GM21515 (cell line): ENCODE data around the gene CALY.
A peak's percentile ranks its signal among the peaks of the same experiment; 100 is the strongest.

Source experiments
- ATAC-seq: cut with Tn5 transposase; IDR thresholded peaks from one replicate; pipeline ENCODE4 v1.9.1; 2021; ENCODE audit not compliant: unreplicated experiment

CALY gene

GRCh38 chr10:133292919-133293809 is 43.5 kb downstream of the CALY start:
- ATAC-seq = no peak

DNA sequence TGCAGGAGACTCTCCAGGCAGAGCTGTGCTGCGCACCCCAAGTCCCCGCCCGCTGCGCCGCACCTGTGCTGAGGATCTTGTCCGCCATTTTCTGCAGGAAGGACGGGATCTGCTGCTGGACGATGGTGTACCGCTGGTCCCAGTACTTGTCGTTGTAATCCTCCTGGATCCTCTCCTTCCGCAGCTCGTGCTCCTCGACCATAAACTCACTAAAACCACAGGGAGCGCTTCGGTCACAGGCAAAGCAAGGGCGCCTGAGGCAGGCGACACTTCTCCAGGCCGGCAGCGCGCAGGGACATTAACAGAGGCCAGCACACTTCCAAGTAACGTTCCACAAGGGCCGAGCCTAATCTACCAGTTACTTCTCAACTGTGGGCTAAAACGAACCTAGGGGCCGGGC is 46.9 kb downstream of the CALY start:
- ATAC-seq = no peak

GRCh38 chr10:133287832-133288500 is 48.7 kb downstream of the CALY start:
- no peak for ATAC-seq

DNA sequence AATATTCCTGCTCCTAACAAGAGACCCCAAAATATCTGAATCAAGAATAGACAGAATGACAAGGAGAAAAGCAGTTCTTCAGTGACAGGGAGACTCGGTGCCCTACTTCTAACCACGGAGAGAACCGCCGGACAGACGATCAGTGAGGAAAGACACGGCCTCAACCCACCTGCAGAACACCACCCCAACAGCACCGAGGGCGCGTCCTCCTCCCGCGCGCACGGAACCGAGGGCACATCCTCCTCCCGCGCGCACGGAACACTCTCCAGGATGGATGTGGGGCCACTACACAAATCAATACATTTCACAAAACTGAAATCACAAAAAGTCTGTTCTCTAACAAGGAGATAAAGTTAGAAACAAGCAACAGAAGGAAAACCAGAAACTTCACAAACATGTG is 50.3 kb downstream of the CALY start:
- ATAC-seq = no peak

- no peak for ATAC-seq
Measured at GRCh38 chr10:133285217-133285616, 51.5 kb downstream of the CALY start.

DNA sequence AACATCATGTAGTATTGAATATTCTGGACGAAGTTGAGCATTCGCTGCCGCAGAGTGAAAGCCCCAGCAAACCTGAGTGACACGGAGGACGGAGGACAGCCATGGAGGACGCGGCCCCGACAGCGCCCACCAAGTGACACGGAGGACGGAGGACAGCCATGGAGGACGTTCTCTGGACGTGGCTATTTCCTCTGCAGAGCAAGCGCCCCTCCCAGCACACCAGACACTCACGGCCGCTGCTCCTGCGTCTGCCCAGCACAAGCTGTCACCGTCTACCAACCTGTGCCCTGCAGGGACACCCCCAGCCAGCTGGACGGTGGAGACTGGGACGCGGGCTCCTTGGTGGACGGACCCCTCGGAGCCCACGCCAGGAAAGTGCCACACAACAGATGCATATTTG is 52.8 kb downstream of the CALY start:
- ATAC-seq = no peak

DNA sequence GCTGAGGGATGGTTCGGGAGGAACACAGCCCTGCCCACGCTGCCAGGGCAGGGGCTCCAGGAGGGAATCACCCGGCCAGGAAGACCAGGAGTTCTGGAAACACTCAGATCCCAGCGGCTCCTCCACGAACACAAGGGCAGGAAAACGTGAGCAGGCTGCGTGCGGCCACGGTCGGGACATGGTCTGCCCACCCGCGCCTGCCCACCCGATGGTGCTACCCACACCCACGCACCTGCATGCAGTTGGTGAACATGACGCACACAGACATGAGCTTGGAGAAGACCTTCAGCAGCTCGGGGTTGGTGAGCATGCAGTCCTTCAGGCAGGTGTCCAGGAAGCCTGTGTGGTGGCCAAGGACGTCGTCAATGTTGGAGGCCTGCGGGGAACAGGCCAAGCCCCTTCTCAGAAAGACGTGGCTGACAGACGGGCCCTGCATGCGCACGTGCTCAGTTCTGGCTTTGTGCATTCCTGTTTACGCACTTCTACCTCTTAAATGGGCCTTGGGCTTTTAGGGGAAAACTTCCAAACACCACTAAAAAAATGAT is 53.8 kb downstream of the CALY start:
- ATAC-seq = no peak

DNA sequence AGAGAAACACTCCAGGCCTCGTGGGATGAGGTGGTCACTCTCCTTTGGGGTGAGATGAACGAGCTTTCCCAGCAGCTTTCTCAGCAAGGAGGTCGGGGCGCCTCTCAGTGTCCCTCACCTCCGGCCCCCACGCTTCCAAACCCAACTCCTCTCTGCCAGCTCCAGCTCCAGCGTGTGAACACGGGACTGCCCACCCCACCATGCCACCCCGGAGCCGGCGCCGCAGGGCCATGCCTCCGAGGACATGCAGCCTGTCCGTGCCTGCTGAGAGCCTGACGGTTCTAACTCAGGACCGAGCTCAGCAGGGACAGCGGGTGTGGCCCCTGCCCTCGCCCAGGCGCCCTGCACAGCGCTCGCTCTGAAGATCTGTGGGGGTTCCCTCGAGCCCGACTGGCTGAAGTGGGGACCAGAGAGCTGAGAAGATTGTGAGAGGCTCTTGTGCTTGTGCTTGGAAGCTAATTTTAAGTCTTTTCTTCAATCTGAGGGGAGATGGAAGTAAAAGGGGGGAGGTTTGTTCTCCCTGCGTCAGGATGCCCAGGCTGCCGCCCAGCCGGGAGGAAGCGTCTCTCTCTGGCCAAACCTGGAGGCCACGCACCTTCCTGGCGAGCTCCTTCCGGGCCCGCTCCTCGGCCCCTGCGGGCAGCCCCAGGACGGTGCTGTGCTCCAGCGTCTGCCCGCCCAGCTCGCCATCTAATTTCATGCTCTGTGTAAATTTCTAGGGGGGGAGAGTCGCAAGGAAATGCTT is 54.9 kb downstream of the CALY start:
- no peak for ATAC-seq

GRCh38 chr10:133281084-133281483 is 55.6 kb downstream of the CALY start:
- ATAC-seq = no peak

GRCh38 chr10:133280391-133281059 is 56.2 kb downstream of the CALY start:
- no peak for ATAC-seq

- no peak for ATAC-seq
Measured at GRCh38 chr10:133279326-133280226, 57.1 kb downstream of the CALY start.

DNA sequence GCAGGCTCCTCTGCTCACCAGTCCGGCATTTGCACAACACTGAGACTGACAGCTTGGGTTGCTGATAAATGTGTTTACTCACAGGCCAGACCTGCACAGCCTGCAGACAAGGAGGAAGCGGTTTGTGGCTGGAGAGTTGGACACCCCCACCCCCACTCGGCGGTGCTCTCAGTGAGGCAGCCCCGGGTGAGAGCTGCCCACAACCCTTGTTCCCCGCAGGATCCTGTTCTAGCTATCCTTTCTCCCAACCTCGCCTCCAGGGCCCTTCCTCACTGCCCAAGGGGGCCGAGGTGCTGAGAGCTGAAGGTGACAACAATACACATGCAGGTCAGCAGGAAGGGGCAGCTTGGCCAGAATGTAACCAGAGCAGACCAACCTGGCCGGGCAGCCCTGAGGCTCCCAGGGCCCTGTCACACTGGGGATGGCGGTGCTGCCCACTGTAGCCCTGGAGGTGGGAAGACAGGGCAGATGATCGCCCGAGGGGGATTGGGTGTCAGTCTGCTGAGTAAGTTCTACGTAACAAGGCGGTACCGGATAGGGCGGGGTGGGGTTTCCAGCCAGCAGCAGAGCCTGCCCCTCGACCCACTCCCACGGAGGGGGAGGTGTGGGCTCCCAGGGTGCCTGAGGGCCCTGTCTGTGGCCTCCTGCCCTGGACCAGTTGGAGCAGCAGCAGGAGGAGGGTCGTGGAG is 58.0 kb downstream of the CALY start:
- peak; percentile 45 for ATAC-seq

DNA sequence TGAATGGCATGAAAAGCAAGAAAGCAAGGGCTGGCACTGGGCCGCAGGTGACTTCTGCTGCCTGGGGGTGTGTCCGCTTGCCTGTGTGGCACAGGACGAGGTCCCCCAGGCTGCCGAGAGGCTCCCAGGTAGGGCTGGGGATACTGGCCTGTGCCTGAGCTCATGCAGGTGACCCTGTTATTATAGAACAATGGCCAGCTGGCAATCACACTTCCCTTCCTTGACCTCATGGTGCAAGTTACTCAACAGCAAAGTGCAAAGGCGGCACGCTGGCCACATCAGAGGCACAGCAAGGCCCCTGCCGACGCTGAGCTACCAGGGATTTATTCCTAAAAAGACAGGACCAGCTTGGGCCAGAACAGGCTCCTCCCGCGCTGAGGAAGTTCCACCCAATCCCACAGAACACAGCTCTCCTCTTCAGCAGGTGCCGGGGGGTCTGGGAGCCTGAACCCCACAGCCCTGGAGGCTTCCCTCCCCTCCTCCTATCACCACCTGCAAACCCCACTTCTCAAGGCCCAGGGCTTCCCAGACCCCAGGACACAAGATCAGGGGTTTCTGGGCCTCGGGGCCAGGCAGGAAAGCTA is 58.6 kb downstream of the CALY start:
- no peak for ATAC-seq

DNA sequence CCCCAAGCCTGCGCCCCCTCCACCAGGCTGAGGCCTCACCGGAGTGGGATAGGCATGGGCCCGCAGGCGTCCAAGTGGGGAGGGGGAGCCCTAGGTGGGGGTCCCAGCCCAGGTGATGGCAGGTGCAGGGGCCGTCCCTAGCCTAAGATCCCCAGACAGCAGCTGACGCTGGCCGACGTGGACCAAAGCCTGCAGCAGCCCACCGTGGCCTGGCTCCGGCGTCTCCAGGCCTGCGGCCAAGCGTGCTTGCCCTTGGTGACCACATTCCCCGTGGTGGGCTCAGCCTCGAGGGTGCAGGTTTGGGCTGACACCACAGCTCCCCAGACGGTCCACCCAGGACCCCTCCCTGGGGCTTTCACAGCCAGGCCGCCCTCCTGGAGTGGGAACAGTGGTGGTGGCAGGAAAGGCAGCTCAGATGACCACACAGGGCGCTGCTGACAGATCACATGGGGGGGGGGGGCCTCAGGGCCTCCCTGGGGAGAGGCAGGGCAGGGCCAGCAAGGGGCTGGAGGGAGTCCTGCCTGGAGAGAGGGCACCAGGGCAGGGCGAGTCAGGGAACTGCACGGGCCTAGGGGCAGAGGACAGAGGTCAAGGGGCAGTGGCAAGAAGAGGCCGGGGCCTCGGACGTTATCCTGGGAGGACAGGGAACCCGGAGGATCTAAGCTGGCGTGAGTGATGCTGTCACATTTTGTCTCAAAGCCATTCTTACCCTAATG is 59.3 kb downstream of the CALY start:
- no peak for ATAC-seq

DNA sequence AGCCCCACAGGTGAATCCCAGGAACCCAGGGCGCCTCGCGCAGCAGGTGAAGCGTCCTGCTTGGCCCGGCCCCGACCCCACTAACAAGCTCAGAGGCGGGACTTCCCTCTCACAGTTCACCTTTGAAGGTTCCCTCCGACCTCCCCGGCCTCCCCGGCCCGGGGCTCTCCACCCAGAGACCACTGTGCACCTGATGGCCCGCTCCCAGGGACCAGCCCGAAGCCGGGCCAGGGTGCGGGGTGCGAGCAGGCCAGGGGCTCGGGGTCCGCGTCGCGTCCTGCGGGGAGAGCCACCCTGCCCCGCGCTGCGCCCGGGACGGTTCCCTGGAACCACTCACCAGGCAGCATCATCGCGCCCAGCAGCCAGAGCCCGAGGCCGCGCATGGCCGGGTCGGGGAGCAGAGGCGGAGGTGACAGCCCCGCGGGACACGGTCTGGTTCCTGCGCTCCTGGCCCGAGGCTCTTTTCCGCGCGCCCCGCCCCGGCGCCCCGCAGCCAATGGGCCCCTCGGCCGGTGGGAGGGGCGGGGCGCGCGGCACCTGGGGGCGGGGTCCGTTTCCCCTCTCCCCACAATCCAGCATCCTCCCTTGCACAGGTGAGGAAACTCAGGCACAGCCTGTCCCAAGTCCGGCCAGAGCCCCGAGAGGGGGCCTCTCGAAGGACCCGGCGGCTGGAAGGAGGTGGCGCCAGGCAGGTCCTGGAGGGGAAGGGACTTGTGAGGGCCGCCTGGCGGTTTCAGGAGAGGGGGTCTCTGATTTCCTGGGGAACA is 60.1 kb downstream of the CALY start, which contains the start of gene ADAM8:
ADAM8 (minus strand) TSS at position 434 of the 767 bp plus-strand sequence; CDS start at position 383, 51 bp downstream.
- peak; percentile 41 for ATAC-seq

DNA sequence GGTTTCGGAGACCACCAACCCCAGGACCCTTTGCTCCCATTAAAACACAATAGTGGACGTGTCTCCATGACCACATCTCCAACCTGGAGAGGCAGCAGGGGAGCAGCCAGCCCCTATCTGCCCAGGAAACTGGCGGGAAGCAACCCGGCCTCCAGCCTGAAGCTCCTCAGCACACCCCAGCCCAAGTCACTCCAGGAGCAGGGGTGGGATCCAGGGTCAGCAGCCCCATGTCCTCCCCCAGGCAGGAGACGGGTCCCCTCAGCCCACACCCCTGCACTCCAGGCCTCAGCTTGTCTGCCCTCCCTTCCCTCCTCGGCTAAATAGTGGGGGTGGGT is 60.6 kb downstream of the CALY start:
- no peak for ATAC-seq

GRCh38 chr10:133275684-133276092 is 61.0 kb downstream of the CALY start:
- peak; percentile 30 for ATAC-seq
